ENCODE measurements around the gene CPAMD8. TPM values are rescaled to one million over a fixed set of nuclear protein-coding genes. Genes with fewer than 3 reads are reported as not detected.
"Not testable (repeated sequence)": the region's sequence is repeated elsewhere in the genome, so short reads cannot be mapped to it uniquely, and the experiment has no call there.

The CPAMD8 gene
- total RNA-seq, 1 donor from 2014 or later: 15.4 TPM

DNA sequence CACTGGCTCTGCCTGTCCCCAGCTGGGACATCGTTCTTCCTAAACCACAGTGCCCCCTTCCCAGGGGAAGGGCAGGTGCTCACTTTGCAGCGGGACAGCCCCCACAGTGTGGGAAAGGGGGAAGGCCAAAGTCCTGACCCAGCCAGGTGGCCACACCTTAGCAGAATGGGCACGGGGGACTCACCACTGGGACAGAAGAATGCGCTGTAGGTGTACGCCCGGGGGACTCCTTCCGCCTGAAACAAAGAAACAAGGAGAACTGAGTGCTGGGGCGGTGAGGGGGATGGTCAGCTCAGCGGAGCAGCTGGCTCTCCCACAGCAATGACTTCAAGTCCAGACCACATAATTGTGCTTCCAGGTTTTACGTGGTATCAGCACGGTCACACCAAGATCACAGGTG is 88.4 kb downstream of the CPAMD8 start:
- peaks cover 2% of the 10 kb centered on the region for H3K9me3 Mint-ChIP-seq (ENCODE audit: unreplicated experiment)
- no peak overlapping the region for H3K4me3 Mint-ChIP-seq (ENCODE audit: unreplicated experiment)
- H3K27me3 Mint-ChIP-seq (ENCODE audit: unreplicated experiment): no peaks in the 10 kb centered on the region
- H3K36me3 Mint-ChIP-seq (ENCODE audit: unreplicated experiment): peaks cover 8% of the 10 kb centered on the region
- no peaks in the 10 kb centered on the region for H3K4me1 Mint-ChIP-seq (ENCODE audit: low read depth, unreplicated experiment)
- TF ChIP-seq, protein P1, sequence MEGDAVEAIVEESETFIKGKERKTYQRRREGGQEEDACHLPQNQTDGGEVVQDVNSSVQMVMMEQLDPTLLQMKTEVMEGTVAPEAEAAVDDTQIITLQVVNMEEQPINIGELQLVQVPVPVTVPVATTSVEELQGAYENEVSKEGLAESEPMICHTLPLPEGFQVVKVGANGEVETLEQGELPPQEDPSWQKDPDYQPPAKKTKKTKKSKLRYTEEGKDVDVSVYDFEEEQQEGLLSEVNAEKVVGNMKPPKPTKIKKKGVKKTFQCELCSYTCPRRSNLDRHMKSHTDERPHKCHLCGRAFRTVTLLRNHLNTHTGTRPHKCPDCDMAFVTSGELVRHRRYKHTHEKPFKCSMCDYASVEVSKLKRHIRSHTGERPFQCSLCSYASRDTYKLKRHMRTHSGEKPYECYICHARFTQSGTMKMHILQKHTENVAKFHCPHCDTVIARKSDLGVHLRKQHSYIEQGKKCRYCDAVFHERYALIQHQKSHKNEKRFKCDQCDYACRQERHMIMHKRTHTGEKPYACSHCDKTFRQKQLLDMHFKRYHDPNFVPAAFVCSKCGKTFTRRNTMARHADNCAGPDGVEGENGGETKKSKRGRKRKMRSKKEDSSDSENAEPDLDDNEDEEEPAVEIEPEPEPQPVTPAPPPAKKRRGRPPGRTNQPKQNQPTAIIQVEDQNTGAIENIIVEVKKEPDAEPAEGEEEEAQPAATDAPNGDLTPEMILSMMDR (IDR thresholded peaks at IDR 0.05; ENCODE audit: partially characterized antibody, unreplicated experiment): no peak
- no peak for DNase-seq
- no peak overlapping the region for H3K27ac Mint-ChIP-seq (ENCODE audit: unreplicated experiment)

DNA sequence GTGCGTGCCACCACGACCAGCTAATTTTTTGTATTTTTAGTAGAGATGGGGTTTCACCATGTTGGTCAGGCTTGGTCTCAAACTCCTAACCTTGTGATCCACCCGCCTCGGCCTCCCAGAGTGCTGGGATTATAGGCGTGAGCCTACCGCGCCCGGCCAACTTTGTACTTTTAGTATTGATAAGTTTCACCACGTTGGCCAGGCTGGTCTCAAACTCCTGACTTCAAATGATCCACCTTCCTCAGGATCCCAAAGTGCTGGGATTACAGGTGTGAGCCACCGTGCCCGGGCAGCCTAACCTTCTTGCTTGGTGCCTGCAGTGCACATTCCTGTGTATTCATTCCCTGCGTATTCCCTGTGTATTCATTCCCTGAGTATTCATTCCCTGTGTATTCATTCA is 88.8 kb downstream of the CPAMD8 start:
- H3K27me3 Mint-ChIP-seq (ENCODE audit: unreplicated experiment); DNase-seq; H3K9me3 Mint-ChIP-seq (ENCODE audit: unreplicated experiment); H3K4me1 Mint-ChIP-seq (ENCODE audit: low read depth, unreplicated experiment); H3K36me3 Mint-ChIP-seq (ENCODE audit: unreplicated experiment); H3K27ac Mint-ChIP-seq (ENCODE audit: unreplicated experiment); H3K4me3 Mint-ChIP-seq (ENCODE audit: unreplicated experiment): not testable (repeated sequence)

GRCh38 chr19:16936901-16937300 is 89.7 kb downstream of the CPAMD8 start:
- Mint-ChIP-seq H3K36me3 (ENCODE audit: unreplicated experiment) (peaks cover 8% of the 10 kb centered on the region), H3K9me3 (ENCODE audit: unreplicated experiment) (peaks cover 2% of the 10 kb centered on the region), H3K4me1 (ENCODE audit: low read depth, unreplicated experiment) (no peaks in the 10 kb centered on the region), H3K27me3 (ENCODE audit: unreplicated experiment) (no peaks in the 10 kb centered on the region), H3K27ac (ENCODE audit: unreplicated experiment) (no peak overlapping the region), H3K4me3 (ENCODE audit: unreplicated experiment) (no peak overlapping the region)
- DNase-seq: no peak
- TF ChIP-seq, protein P1 (IDR thresholded peaks at IDR 0.05; ENCODE audit: partially characterized antibody, unreplicated experiment): no peak

DNA sequence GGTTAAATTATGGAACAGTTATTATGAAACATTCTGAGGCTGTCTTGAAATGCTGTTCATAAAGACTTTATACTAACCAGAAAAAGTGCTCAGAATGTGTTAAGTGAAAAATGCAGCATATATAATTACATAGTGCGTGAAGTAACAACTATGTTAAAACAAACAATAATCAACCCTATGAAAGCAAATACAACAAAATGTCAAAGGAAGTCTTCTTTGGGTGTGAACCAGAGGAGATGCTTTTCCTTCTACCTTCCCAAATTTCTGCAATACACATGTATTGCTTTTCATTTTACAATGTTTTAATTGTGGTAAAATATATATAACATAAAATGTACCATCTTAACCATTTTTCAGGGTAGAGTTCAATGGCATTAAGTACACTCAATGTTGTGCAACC is 92.1 kb downstream of the CPAMD8 start:
- H3K4me3 Mint-ChIP-seq (ENCODE audit: unreplicated experiment): no peak overlapping the region
- peaks cover 12% of the 10 kb centered on the region for H3K36me3 Mint-ChIP-seq (ENCODE audit: unreplicated experiment)
- H3K27ac Mint-ChIP-seq (ENCODE audit: unreplicated experiment): no peak overlapping the region
- H3K4me1 Mint-ChIP-seq (ENCODE audit: low read depth, unreplicated experiment): no peaks in the 10 kb centered on the region
- TF ChIP-seq, protein P1 (IDR thresholded peaks at IDR 0.05; ENCODE audit: partially characterized antibody, unreplicated experiment): no peak
- no peak for DNase-seq
- peaks cover 2% of the 10 kb centered on the region for H3K27me3 Mint-ChIP-seq (ENCODE audit: unreplicated experiment)
- peaks cover 2% of the 10 kb centered on the region for H3K9me3 Mint-ChIP-seq (ENCODE audit: unreplicated experiment)

DNA sequence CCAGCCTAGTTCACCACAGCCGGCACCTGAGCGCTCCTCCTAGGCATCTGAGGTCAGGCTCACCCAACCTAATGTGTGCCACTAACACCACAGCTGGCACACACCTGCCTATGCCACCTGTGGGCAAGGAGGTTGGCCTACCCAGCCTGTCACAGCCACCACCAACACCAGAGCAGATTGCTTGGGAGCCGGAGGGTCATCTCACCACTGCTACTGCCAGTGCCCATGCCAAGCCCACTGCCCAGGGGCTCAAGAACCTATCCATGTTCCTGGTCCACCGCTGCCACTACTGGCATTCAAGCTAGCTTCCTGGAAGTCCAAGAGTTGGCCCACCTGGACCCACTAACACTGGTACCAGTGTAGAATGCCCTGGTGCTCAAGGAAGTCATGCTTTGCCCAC is 95.3 kb downstream of the CPAMD8 start:
- H3K36me3 Mint-ChIP-seq (ENCODE audit: unreplicated experiment): peaks cover 26% of the 10 kb centered on the region
- TF ChIP-seq, protein P1 (IDR thresholded peaks at IDR 0.05; ENCODE audit: partially characterized antibody, unreplicated experiment): no peak
- H3K4me3 Mint-ChIP-seq (ENCODE audit: unreplicated experiment): no peak overlapping the region
- peaks cover 2% of the 10 kb centered on the region for H3K27me3 Mint-ChIP-seq (ENCODE audit: unreplicated experiment)
- H3K27ac Mint-ChIP-seq (ENCODE audit: unreplicated experiment): no peak overlapping the region
- H3K9me3 Mint-ChIP-seq (ENCODE audit: unreplicated experiment): peaks cover 2% of the 10 kb centered on the region
- DNase-seq: no peak
- H3K4me1 Mint-ChIP-seq (ENCODE audit: low read depth, unreplicated experiment): no peaks in the 10 kb centered on the region

GRCh38 chr19:16930753-16931152 is 95.9 kb downstream of the CPAMD8 start:
- no peak overlapping the region for H3K27ac Mint-ChIP-seq (ENCODE audit: unreplicated experiment)
- H3K4me3 Mint-ChIP-seq (ENCODE audit: unreplicated experiment): no peak overlapping the region
- no peak for DNase-seq

More at GRCh38 chr19:16930753-16931152, 95.9 kb downstream of the CPAMD8 start:
- H3K27me3 Mint-ChIP-seq (ENCODE audit: unreplicated experiment): peaks cover 2% of the 10 kb centered on the region
- TF ChIP-seq, protein P1 (IDR thresholded peaks at IDR 0.05; ENCODE audit: partially characterized antibody, unreplicated experiment): no peak
- peaks cover 2% of the 10 kb centered on the region for H3K9me3 Mint-ChIP-seq (ENCODE audit: unreplicated experiment)
- H3K4me1 Mint-ChIP-seq (ENCODE audit: low read depth, unreplicated experiment): no peaks in the 10 kb centered on the region
- peaks cover 26% of the 10 kb centered on the region for H3K36me3 Mint-ChIP-seq (ENCODE audit: unreplicated experiment)
